ENCODE data around the gene NPR1. TPM values are rescaled to one million over a fixed set of nuclear protein-coding genes. Genes with fewer than 3 reads are reported as not detected.
"Not testable (repeated sequence)": the region's sequence is repeated elsewhere in the genome, so short reads cannot be mapped to it uniquely, and the experiment has no call there.

NPR1 gene
- total RNA-seq, 1 donor from 2014 or later, result 57.1 TPM

GRCh38 chr1:153670859-153671627 lies 7.4 kb upstream of the NPR1 start, which contains the start of gene ILF2:
ILF2 (minus strand) TSS chr1:153670993; CDS start chr1:153670922, 71 bp downstream.
- Mint-ChIP-seq H3K36me3 (ENCODE audit: low read depth, unreplicated experiment) (peaks cover 24% of the 10 kb centered on the region), H3K27me3 (ENCODE audit: unreplicated experiment) (peaks cover 8% of the 10 kb centered on the region), H3K4me1 (ENCODE audit: unreplicated experiment) (peaks cover 18% of the 10 kb centered on the region), H3K9me3 (ENCODE audit: unreplicated experiment) (no peaks in the 10 kb centered on the region), H3K4me3 (ENCODE audit: unreplicated experiment) (no peak within 1 kb of the TSS), H3K27ac (ENCODE audit: unreplicated experiment) (no peak within 1 kb of the TSS)
- peak; percentile 93 for DNase-seq (ENCODE audit: low spot score)
- TF ChIP-seq, protein P1, sequence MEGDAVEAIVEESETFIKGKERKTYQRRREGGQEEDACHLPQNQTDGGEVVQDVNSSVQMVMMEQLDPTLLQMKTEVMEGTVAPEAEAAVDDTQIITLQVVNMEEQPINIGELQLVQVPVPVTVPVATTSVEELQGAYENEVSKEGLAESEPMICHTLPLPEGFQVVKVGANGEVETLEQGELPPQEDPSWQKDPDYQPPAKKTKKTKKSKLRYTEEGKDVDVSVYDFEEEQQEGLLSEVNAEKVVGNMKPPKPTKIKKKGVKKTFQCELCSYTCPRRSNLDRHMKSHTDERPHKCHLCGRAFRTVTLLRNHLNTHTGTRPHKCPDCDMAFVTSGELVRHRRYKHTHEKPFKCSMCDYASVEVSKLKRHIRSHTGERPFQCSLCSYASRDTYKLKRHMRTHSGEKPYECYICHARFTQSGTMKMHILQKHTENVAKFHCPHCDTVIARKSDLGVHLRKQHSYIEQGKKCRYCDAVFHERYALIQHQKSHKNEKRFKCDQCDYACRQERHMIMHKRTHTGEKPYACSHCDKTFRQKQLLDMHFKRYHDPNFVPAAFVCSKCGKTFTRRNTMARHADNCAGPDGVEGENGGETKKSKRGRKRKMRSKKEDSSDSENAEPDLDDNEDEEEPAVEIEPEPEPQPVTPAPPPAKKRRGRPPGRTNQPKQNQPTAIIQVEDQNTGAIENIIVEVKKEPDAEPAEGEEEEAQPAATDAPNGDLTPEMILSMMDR (IDR thresholded peaks at IDR 0.05; ENCODE audit: unreplicated experiment), result no peak

- Mint-ChIP-seq H3K36me3 (ENCODE audit: low read depth, unreplicated experiment) (peaks cover 24% of the 10 kb centered on the region), H3K4me1 (ENCODE audit: unreplicated experiment) (peaks cover 18% of the 10 kb centered on the region)
- not testable (repeated sequence) for H3K9me3 Mint-ChIP-seq (ENCODE audit: unreplicated experiment); H3K27me3 Mint-ChIP-seq (ENCODE audit: unreplicated experiment); H3K4me3 Mint-ChIP-seq (ENCODE audit: unreplicated experiment); H3K27ac Mint-ChIP-seq (ENCODE audit: unreplicated experiment)
- peak; percentile 29 for DNase-seq (ENCODE audit: low spot score)
Measured at GRCh38 chr1:153671628-153672353, 6.7 kb upstream of the NPR1 start.

- TF ChIP-seq, protein P1 (IDR thresholded peaks at IDR 0.05; ENCODE audit: unreplicated experiment), result no peak
- Mint-ChIP-seq H3K9me3 (ENCODE audit: unreplicated experiment) (no peaks in the 10 kb centered on the region), H3K27ac (ENCODE audit: unreplicated experiment) (no peak overlapping the region), H3K4me3 (ENCODE audit: unreplicated experiment) (no peak overlapping the region), H3K27me3 (ENCODE audit: unreplicated experiment) (peaks cover 10% of the 10 kb centered on the region), H3K36me3 (ENCODE audit: low read depth, unreplicated experiment) (peaks cover 13% of the 10 kb centered on the region), H3K4me1 (ENCODE audit: unreplicated experiment) (peaks cover 23% of the 10 kb centered on the region)
- DNase-seq (ENCODE audit: low spot score), result no peak
Measured at GRCh38 chr1:153673511-153673910, 5.0 kb upstream of the NPR1 start.

DNA sequence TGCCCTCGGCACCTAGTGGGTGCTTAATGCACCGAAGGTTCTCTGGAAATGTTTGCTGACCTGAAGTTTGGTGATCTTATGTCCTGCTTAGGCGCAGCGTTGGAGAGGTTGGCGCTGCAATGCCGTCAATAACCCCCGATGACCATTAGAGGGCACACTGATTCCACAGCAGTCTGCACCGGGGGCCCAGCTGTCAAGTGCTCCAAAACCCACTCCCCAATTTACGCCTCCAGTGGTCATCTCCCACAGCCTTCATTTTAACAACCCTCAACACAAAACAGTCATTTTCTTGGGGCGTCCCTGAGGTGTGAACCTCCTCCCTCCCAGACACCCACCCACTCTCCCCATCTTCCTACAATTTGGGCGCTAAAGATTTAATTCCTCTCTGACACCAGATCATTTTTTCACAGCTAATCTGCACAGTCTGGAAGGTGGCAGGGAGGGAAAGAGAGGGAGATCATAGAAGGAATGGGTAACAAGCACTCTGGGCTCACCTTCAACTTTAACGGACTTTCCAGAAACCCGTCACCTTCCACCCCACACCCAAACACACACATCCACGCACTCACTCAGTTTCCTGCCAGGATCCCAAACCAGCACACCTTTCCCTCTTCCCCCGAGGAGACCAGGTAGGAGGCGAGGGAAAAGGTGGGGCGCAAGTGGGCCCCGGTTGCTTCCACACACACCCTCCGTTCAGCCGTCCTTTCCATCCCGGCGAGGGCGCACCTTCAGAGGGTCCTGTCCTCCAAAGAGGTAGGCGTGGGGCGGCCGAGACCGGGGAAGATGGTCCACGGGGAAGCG lies 570 bp upstream of the NPR1 start:
- Mint-ChIP-seq H3K9me3 (ENCODE audit: unreplicated experiment) (no peaks in the 10 kb centered on the region), H3K4me1 (ENCODE audit: unreplicated experiment) (peaks cover 32% of the 10 kb centered on the region), H3K27ac (ENCODE audit: unreplicated experiment) (peak overlapping the region; percentile 16), H3K4me3 (ENCODE audit: unreplicated experiment) (peak overlapping the region; percentile 92), H3K36me3 (ENCODE audit: low read depth, unreplicated experiment) (peaks cover 19% of the 10 kb centered on the region), H3K27me3 (ENCODE audit: unreplicated experiment) (peaks cover 6% of the 10 kb centered on the region)
- peak; percentile 74 for DNase-seq (ENCODE audit: low spot score)
- TF ChIP-seq, protein P1 (IDR thresholded peaks at IDR 0.05; ENCODE audit: unreplicated experiment), result peak; percentile 75

All from endothelial cell (in vitro differentiated cells).